Endothelial cell (in vitro differentiated cells): ENCODE measurements around the gene FARS2. TPM values are rescaled to one million over a fixed set of nuclear protein-coding genes. Genes with fewer than 3 reads are reported as not detected.

ENCODE experiments used
- DNase-seq: peaks from one replicate; pipeline ENCODE4 v3.0.0; 2021; ENCODE audit warnings: low spot score
- H3K27ac Mint-ChIP-seq: one replicate; pipeline ENCODE4 v1.8.0; 2021; ENCODE audit warnings: mixed read lengths, inconsistent platforms; ENCODE audit not compliant: unreplicated experiment
- H3K27me3 Mint-ChIP-seq: one replicate; pipeline ENCODE4 v1.8.0; 2021; ENCODE audit warnings: mild to moderate bottlenecking, moderate library complexity, mixed read lengths, inconsistent platforms; ENCODE audit not compliant: unreplicated experiment
- H3K36me3 Mint-ChIP-seq: one replicate; pipeline ENCODE4 v1.8.0; 2021; ENCODE audit warnings: mild to moderate bottlenecking, low read depth, mixed read lengths, inconsistent platforms; ENCODE audit not compliant: unreplicated experiment
- H3K4me1 Mint-ChIP-seq: one replicate; pipeline ENCODE4 v1.8.0; 2021; ENCODE audit warnings: mild to moderate bottlenecking, mixed read lengths, inconsistent platforms; ENCODE audit not compliant: unreplicated experiment
- H3K4me3 Mint-ChIP-seq: one replicate; pipeline ENCODE4 v1.8.0; 2021; ENCODE audit warnings: mild to moderate bottlenecking, mixed read lengths, inconsistent platforms; ENCODE audit not compliant: unreplicated experiment
- H3K9me3 Mint-ChIP-seq: one replicate; pipeline ENCODE4 v1.8.0; 2021; ENCODE audit warnings: mixed read lengths, inconsistent platforms; ENCODE audit not compliant: unreplicated experiment
- CTCF ChIP-seq: fragments of 200-600 bp; sonication (generic); IDR thresholded peaks from one replicate; pipeline ENCODE4 v1.5.0; 2021; ENCODE audit warnings: antibody characterized with exemption; ENCODE audit not compliant: unreplicated experiment
- total RNA-seq: library from RNA; stranded (reverse); fragmentation: NEBNext Ultra II Directional; extraction: Animal tissue kit (Norgen Biotek cat#: 25700); gene quantifications from one replicate; pipeline ENCODE4 v1.2.1, GENCODE V29; 2021; ENCODE audit not compliant: unreplicated experiment

Gene FARS2
- total RNA-seq, 1 donor from 2014 or later, result 17.8 TPM

- Mint-ChIP-seq H3K27me3 (no peaks in the 10 kb centered on the region), H3K27ac (peak overlapping the region; percentile 67)
- no peak for DNase-seq
These were observed 8.9 kb downstream of the FARS2 start for GRCh38 chr6:5270093-5270680.

GRCh38 chr6:5271926-5272325, 10.6 kb downstream of the FARS2 start:
- H3K9me3 Mint-ChIP-seq, result no peaks in the 10 kb centered on the region
- no peaks in the 10 kb centered on the region for H3K27me3 Mint-ChIP-seq
- no peak for TF ChIP-seq CTCF
- peaks cover 4% of the 10 kb centered on the region for H3K36me3 Mint-ChIP-seq
- no peak overlapping the region for H3K27ac Mint-ChIP-seq
- H3K4me1 Mint-ChIP-seq, result peaks cover 16% of the 10 kb centered on the region
- no peak for DNase-seq
- H3K4me3 Mint-ChIP-seq, result no peak overlapping the region

More at GRCh38 chr6:5270093-5270680, 8.9 kb downstream of the FARS2 start:
- no peak for TF ChIP-seq CTCF
- no peak overlapping the region for H3K4me3 Mint-ChIP-seq
- H3K4me1 Mint-ChIP-seq, result peaks cover 12% of the 10 kb centered on the region
- no peaks in the 10 kb centered on the region for H3K9me3 Mint-ChIP-seq
- H3K36me3 Mint-ChIP-seq, result peaks cover 4% of the 10 kb centered on the region

- Mint-ChIP-seq H3K4me1 (peaks cover 19% of the 10 kb centered on the region), H3K4me3 (no peak overlapping the region), H3K9me3 (no peaks in the 10 kb centered on the region), H3K27ac (no peak overlapping the region), H3K36me3 (no peaks in the 10 kb centered on the region), H3K27me3 (no peaks in the 10 kb centered on the region)
- TF ChIP-seq CTCF, result no peak
- no peak for DNase-seq
These were observed 12.9 kb downstream of the FARS2 start for GRCh38 chr6:5274231-5274630.

- Mint-ChIP-seq H3K4me3 (no peak overlapping the region), H3K4me1 (peaks cover 15% of the 10 kb centered on the region), H3K36me3 (no peaks in the 10 kb centered on the region), H3K9me3 (no peaks in the 10 kb centered on the region), H3K27ac (no peak overlapping the region), H3K27me3 (no peaks in the 10 kb centered on the region)
- DNase-seq, result no peak
- TF ChIP-seq CTCF, result no peak
These were observed 14.2 kb downstream of the FARS2 start for GRCh38 chr6:5275497-5275896.

- Mint-ChIP-seq H3K27ac (no peak overlapping the region), H3K27me3 (no peaks in the 10 kb centered on the region), H3K4me1 (peaks cover 8% of the 10 kb centered on the region), H3K9me3 (no peaks in the 10 kb centered on the region), H3K36me3 (no peaks in the 10 kb centered on the region), H3K4me3 (no peak overlapping the region)
- DNase-seq, result no peak
- no peak for TF ChIP-seq CTCF
These were observed 15.3 kb downstream of the FARS2 start for GRCh38 chr6:5276581-5276980.
